CD8-positive, alpha-beta memory T cell (primary cell): ENCODE measurements around the gene PKP2. TPM values are rescaled to one million over a fixed set of nuclear protein-coding genes. Genes with fewer than 3 reads are reported as not detected.

Source experiments
- polyA plus RNA-seq: library from polyadenylated mRNA; unstranded; fragments of 300-500 nt; fragmentation: Illumina TruSeq; gene quantifications from one replicate; pipeline ENCODE4 v1.2.3, GENCODE V29; 2021
- total RNA-seq, 2 experiments: library from RNA; stranded (reverse); gene quantifications; one replicate each; pipeline ENCODE4 v1.2.3, GENCODE V29; 2021

PKP2 gene
- total and polyA plus RNA-seq, 3 experiments from 2014 or later: 0.15 to 0.40 (median 0.17) TPM

Other genes starting within 250 kb of the PKP2 start
- 10 to 100 TPM; 63.4 to 68.0 TPM for gene DNM1L, start 217.5 kb downstream of the PKP2 start, total RNA-seq
- 30.2 TPM for gene DNM1L, start 217.5 kb downstream of the PKP2 start, polyA plus RNA-seq
- 10 to 100 TPM; 29.0 to 34.8 TPM for gene YARS2, start 140.9 kb downstream of the PKP2 start, total RNA-seq
- 18.5 TPM for gene YARS2, start 140.9 kb downstream of the PKP2 start, polyA plus RNA-seq